ENCODE measurements around the gene ARID1B.

DNA sequence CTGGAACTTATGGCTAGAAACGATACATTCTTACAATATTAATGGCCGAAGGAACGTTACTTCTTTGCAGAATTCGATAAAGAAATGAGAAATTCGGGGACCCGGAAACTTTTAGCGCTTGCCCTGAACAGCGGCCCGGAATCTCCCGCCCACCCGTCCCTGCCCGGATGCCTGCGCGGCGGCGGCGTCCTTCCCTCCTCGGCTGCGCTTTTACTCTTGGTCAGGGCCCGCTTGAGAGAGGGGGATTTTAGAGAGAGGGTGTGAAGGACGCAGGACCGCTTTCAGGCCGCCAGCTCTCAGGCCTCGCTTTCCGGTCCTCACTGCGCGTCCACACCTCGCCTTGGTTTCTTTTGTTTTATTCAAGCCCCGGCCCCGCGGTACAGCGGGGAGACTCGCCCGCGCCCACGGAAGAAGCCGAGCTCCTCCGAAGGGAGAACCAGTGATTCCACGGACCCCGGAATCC lies 243.7 kb downstream of the ARID1B start:
- TF ChIP-seq EP300 (IDR thresholded peaks at IDR 0.05; ENCODE audit: borderline replicate concordance in 1 of 2, control insufficient read depth in 1 of 2, low read depth in 2 of 2, low read length in 2 of 2) (no peak), NBN (IDR thresholded peaks at IDR 0.05) (peak; percentile 65), CBFB (IDR thresholded peaks at IDR 0.05; ENCODE audit: low read depth) (no peak), YY1 (IDR thresholded peaks at IDR 0.05; ENCODE audit: low read depth, low read length) (no peak), PAX8 (IDR thresholded peaks at IDR 0.05) (no peak)
- TF ChIP-seq, protein P1, sequence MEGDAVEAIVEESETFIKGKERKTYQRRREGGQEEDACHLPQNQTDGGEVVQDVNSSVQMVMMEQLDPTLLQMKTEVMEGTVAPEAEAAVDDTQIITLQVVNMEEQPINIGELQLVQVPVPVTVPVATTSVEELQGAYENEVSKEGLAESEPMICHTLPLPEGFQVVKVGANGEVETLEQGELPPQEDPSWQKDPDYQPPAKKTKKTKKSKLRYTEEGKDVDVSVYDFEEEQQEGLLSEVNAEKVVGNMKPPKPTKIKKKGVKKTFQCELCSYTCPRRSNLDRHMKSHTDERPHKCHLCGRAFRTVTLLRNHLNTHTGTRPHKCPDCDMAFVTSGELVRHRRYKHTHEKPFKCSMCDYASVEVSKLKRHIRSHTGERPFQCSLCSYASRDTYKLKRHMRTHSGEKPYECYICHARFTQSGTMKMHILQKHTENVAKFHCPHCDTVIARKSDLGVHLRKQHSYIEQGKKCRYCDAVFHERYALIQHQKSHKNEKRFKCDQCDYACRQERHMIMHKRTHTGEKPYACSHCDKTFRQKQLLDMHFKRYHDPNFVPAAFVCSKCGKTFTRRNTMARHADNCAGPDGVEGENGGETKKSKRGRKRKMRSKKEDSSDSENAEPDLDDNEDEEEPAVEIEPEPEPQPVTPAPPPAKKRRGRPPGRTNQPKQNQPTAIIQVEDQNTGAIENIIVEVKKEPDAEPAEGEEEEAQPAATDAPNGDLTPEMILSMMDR (IDR thresholded peaks at IDR 0.05 in 2 of 3, conservative IDR thresholded peaks at IDR 0.05 in 1 of 3; ENCODE audit: control insufficient read depth in 2 of 3, extremely low read depth in 1 of 3, insufficient read depth in 1 of 3, low read depth in 3 of 3, low read length in 3 of 3): no peak
- TF ChIP-seq, protein P2, sequence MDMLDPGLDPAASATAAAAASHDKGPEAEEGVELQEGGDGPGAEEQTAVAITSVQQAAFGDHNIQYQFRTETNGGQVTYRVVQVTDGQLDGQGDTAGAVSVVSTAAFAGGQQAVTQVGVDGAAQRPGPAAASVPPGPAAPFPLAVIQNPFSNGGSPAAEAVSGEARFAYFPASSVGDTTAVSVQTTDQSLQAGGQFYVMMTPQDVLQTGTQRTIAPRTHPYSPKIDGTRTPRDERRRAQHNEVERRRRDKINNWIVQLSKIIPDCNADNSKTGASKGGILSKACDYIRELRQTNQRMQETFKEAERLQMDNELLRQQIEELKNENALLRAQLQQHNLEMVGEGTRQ (IDR thresholded peaks at IDR 0.05; ENCODE audit: borderline replicate concordance, low read depth, low read length): no peak

Measured in GM12878 (cell line).